NCI-H526 (cell line): ENCODE measurements around the gene HEMGN.
"Not testable (repeated sequence)": the region's sequence is repeated elsewhere in the genome, so short reads cannot be mapped to it uniquely, and the experiment has no call there.

Source experiments
- DNase-seq, 2 experiments: peaks; one replicate each; lab custom pipeline; 2025; lab: John Stamatoyannopoulos, UW

Gene HEMGN

GRCh38 chr9:97963232-97963631 is 25.3 kb upstream of the HEMGN start:
- DNase-seq: no peak

- no peak for DNase-seq
Measured at GRCh38 chr9:97962575-97962974, 24.6 kb upstream of the HEMGN start.

- DNase-seq: no peak
Measured at GRCh38 chr9:97962136-97962535, 24.2 kb upstream of the HEMGN start.

GRCh38 chr9:97961361-97961760 is 23.4 kb upstream of the HEMGN start:
- DNase-seq: no peak

- not testable (repeated sequence) for DNase-seq
Measured at GRCh38 chr9:97960678-97961328, 22.8 kb upstream of the HEMGN start.

- DNase-seq: no peak
Measured at GRCh38 chr9:97959585-97959984, 21.6 kb upstream of the HEMGN start.

- DNase-seq: no peak
Measured at GRCh38 chr9:97958812-97959511, 21.0 kb upstream of the HEMGN start.

- DNase-seq: no peak
Measured at GRCh38 chr9:97956331-97956730, 18.4 kb upstream of the HEMGN start.

- DNase-seq: peak; percentile 25 to 82
Measured at GRCh38 chr9:97954550-97954989, 16.6 kb upstream of the HEMGN start.

- DNase-seq: not testable (repeated sequence)
Measured at GRCh38 chr9:97950873-97951272, 12.9 kb upstream of the HEMGN start.

GRCh38 chr9:97947094-97947493 is 9.1 kb upstream of the HEMGN start:
- DNase-seq: not testable (repeated sequence)

- not testable (repeated sequence) for DNase-seq
Measured at GRCh38 chr9:97945470-97945869, 7.5 kb upstream of the HEMGN start.

GRCh38 chr9:97944612-97945011 is 6.6 kb upstream of the HEMGN start:
- no peak for DNase-seq

GRCh38 chr9:97943308-97943855 is 5.4 kb upstream of the HEMGN start:
- no peak for DNase-seq

- DNase-seq: no peak
Measured at GRCh38 chr9:97941323-97941722, 3.4 kb upstream of the HEMGN start.

GRCh38 chr9:97940741-97941140 is 2.8 kb upstream of the HEMGN start:
- peak; percentile 61 to 72 for DNase-seq

- DNase-seq: no peak
Measured at GRCh38 chr9:97940233-97940632, 2.3 kb upstream of the HEMGN start.

GRCh38 chr9:97936998-97937397 is 974 bp downstream of the HEMGN start:
- DNase-seq: no peak

- peak in 1 of 2 experiments; percentile 28 for DNase-seq
Measured at GRCh38 chr9:97935276-97935675, 2.7 kb downstream of the HEMGN start.

- peak; percentile 90 to 92 for DNase-seq
Measured at GRCh38 chr9:97934321-97935115, 3.5 kb downstream of the HEMGN start.

- no peak for DNase-seq
Measured at GRCh38 chr9:97933297-97933998, 4.5 kb downstream of the HEMGN start.

GRCh38 chr9:97930972-97931371 is 7.0 kb downstream of the HEMGN start:
- no peak for DNase-seq
